ENCODE results near the gene KSR2.

DNA sequence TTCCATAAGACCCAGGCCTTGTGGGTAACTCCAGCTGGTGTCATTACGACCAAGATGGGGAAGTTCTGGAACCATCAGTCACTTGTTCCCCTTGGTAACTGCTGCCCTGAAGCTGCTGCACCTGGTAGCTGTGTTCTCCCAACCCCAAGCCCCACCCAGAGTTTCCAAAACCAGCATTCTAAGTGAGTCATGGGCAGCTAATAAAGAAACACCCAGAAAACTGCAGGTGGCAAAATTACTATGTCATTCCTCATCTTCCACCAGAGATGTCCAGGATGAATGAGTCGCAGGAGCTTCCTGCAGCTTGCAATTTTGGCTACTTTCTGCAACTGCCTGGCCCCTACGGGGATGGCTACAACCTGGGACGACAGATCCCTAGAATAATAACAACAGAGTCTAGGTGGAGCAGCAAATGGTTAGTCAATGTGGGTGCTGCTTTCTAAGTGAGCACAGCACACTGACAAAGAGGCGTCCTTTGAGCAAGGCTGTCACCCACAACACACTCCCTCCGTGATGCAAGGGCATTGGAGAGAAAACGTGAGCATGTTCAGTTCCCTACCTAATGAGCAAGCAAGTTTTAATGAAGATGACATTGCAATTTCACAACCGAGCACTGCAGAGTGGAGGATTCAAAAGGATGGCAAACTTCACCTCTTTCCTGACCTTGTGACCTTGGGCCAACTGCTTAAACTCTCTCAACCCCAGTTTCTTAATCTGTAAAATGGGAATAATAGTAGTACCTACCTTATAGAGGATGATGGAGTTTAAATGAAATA, 306.0 kb downstream of the KSR2 start:
- TF ChIP-seq GATA3 (IDR thresholded peaks at IDR 0.05; ENCODE audit: low read depth, low read length): no peak
- TF ChIP-seq GATA2 (IDR thresholded peaks at IDR 0.05; ENCODE audit: low read depth, low read length): no peak
